ENCODE data around the gene PDE6G.
"Not testable (repeated sequence)": the region's sequence is repeated elsewhere in the genome, so short reads cannot be mapped to it uniquely, and the experiment has no call there.

DNA sequence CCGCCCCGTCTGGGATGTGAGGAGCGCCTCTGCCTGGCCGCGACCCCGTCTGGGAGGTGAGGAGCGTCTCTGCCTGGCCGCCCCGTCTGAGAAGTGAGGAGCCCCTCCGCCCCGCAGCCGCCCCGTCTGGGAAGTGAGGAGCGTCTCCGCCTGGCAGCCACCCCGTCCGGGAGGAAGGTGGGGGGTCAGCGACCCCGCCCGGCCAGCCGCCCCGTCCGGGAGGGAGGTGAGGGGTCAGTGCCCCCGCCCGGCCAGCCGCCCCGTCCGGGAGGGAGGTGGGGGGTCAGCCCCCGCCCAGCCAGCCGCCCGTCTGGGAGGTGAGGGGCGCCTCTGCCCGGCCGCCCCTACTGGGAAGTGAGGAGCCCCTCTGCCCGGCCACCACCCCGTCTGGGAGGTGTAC, 38.0 kb downstream of the PDE6G start:
- TF ChIP-seq, protein P1, sequence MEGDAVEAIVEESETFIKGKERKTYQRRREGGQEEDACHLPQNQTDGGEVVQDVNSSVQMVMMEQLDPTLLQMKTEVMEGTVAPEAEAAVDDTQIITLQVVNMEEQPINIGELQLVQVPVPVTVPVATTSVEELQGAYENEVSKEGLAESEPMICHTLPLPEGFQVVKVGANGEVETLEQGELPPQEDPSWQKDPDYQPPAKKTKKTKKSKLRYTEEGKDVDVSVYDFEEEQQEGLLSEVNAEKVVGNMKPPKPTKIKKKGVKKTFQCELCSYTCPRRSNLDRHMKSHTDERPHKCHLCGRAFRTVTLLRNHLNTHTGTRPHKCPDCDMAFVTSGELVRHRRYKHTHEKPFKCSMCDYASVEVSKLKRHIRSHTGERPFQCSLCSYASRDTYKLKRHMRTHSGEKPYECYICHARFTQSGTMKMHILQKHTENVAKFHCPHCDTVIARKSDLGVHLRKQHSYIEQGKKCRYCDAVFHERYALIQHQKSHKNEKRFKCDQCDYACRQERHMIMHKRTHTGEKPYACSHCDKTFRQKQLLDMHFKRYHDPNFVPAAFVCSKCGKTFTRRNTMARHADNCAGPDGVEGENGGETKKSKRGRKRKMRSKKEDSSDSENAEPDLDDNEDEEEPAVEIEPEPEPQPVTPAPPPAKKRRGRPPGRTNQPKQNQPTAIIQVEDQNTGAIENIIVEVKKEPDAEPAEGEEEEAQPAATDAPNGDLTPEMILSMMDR (IDR thresholded peaks at IDR 0.05), result not testable (repeated sequence)
- not testable (repeated sequence) for TF ChIP-seq POLR2A (IDR thresholded peaks at IDR 0.05)

Data from thyroid gland (tissue), 4 donors.